Hepatocyte (in vitro differentiated cells): ENCODE measurements around the gene RPL10. TPM values are rescaled to one million over a fixed set of nuclear protein-coding genes. Genes with fewer than 3 reads are reported as not detected.

Experiments
- DNase-seq: peaks from one replicate; pipeline ENCODE4 v3.0.0-alpha.2; 2016; ENCODE audit warnings: low spot score
- H2AFZ ChIP-seq: fragments of 200-600 bp; sonication (generic); 2 replicates; pipeline ENCODE4 v1.6.0; 2016; ENCODE audit warnings: antibody characterized with exemption, mild to moderate bottlenecking
- H3K27ac ChIP-seq: fragments of 200-600 bp; sonication (generic); 2 replicates; pipeline ENCODE4 v1.5.1; 2016; ENCODE audit warnings: mild to moderate bottlenecking
- H3K27me3 ChIP-seq: fragments of 200-600 bp; sonication (generic); 2 replicates; pipeline ENCODE4 v1.6.1; 2016
- H3K36me3 ChIP-seq: fragments of 200-600 bp; sonication (generic); replicated peaks from 2 replicates; pipeline ENCODE4 v1.5.1; 2016; ENCODE audit warnings: low read depth; ENCODE audit not compliant: insufficient read depth
- H3K4me1 ChIP-seq: fragments of 200-600 bp; sonication (generic); 2 replicates; pipeline ENCODE4 v1.5.1; 2016; ENCODE audit warnings: mild to moderate bottlenecking, moderate library complexity; ENCODE audit not compliant: insufficient read depth
- H3K4me2 ChIP-seq: fragments of 200-600 bp; sonication (generic); 2 replicates; pipeline ENCODE4 v1.6.0; 2016
- H3K4me3 ChIP-seq: fragments of 200-600 bp; sonication (generic); 2 replicates; pipeline ENCODE4 v1.5.1; 2016; ENCODE audit warnings: mild to moderate bottlenecking
- H3K79me2 ChIP-seq: fragments of 200-600 bp; sonication (generic); 2 replicates; pipeline ENCODE4 v1.6.0; 2017; ENCODE audit warnings: mild to moderate bottlenecking
- H3K9me2 ChIP-seq: fragments of 200-600 bp; sonication (generic); replicated peaks from 2 replicates; pipeline ENCODE4 v1.6.0; 2017; ENCODE audit warnings: mild to moderate bottlenecking; ENCODE audit not compliant: insufficient read depth
- H3K9me3 ChIP-seq: fragments of 200-600 bp; sonication (generic); 2 replicates; pipeline ENCODE4 v1.5.1; 2016; ENCODE audit warnings: low read depth, mild to moderate bottlenecking
- H4K20me1 ChIP-seq: fragments of 200-600 bp; sonication (generic); 2 replicates; pipeline ENCODE4 v1.6.0; 2016; ENCODE audit warnings: mild to moderate bottlenecking; ENCODE audit not compliant: insufficient read depth, poor library complexity, severe bottlenecking
- CTCF ChIP-seq: fragments of 200-600 bp; sonication (generic); IDR thresholded peaks from 2 replicates; pipeline ENCODE4 v1.5.1; 2016; ENCODE audit warnings: antibody characterized with exemption, mild to moderate bottlenecking; ENCODE audit not compliant: poor library complexity
- EZH2 ChIP-seq: fragments of 200-600 bp; sonication (generic); IDR thresholded peaks from 2 replicates; pipeline ENCODE4 v1.6.1; 2016; ENCODE audit warnings: antibody characterized with exemption, mild to moderate bottlenecking, borderline replicate concordance
- EZH2phosphoT487 ChIP-seq: fragments of 200-600 bp; sonication (generic); IDR thresholded peaks from one replicate; pipeline ENCODE4 v1.6.1; 2018; ENCODE audit warnings: antibody characterized with exemption, mild to moderate bottlenecking, low read depth, moderate library complexity; ENCODE audit not compliant: unreplicated experiment, severe bottlenecking
- WGBS: methylation state at CpG from one replicate; pipeline ENCODE4 v1.1.6; 2016; ENCODE audit warnings: low lambda C conversion rate; ENCODE audit errors: missing lambda C conversion rate; 5-methylcytosine and 5-hydroxymethylcytosine counted together
- polyA plus RNA-seq: library from polyadenylated mRNA; unstranded; fragments of >200 nt; fragmentation: Nextera tagmentation; extraction: Ambion mirVana; gene quantifications from 2 replicates; pipeline ENCODE4 v1.2.1, GENCODE V29; 2016
- total RNA-seq: library from RNA; depleted of rRNA; stranded (reverse); fragments of >200 nt; gene quantifications from 2 replicates; pipeline ENCODE4 v1.2.3, GENCODE V29; 2014

RPL10 gene
- total and polyA plus RNA-seq, 2 experiments from 2014 or later = 1,206 to 4,460 TPM

GRCh38 chrX:154363706-154364439 is 34.3 kb upstream of the RPL10 start:
- H3K27me3 ChIP-seq = no peaks in the 10 kb centered on the region
- peaks cover 26% of the 10 kb centered on the region for H3K79me2 ChIP-seq
- H3K9me3 ChIP-seq = no peaks in the 10 kb centered on the region
- H3K27ac ChIP-seq = no peak overlapping the region
- no peak for DNase-seq
- no peaks in the 10 kb centered on the region for H3K36me3 ChIP-seq
- peaks cover 11% of the 10 kb centered on the region for H4K20me1 ChIP-seq
- TF ChIP-seq CTCF = no peak
- no peak for TF ChIP-seq EZH2
- TF ChIP-seq EZH2phosphoT487 = no peak
- no peak overlapping the region for H3K4me2 ChIP-seq
- WGBS = 87% methylated on average over 20 of the region's 20 CpGs
- H3K4me1 ChIP-seq = peaks cover 6% of the 10 kb centered on the region
- H3K4me3 ChIP-seq = no peak overlapping the region
- H2AFZ ChIP-seq = no peak overlapping the region
- no peaks in the 10 kb centered on the region for H3K9me2 ChIP-seq

- Histone ChIP-seq H3K4me2 (no peak overlapping the region), H3K9me3 (no peaks in the 10 kb centered on the region), H3K79me2 (peaks cover 30% of the 10 kb centered on the region), H3K9me2 (no peaks in the 10 kb centered on the region), H2AFZ (no peak overlapping the region), H4K20me1 (peaks cover 11% of the 10 kb centered on the region), H3K27ac (no peak overlapping the region), H3K36me3 (no peaks in the 10 kb centered on the region), H3K4me1 (peaks cover 8% of the 10 kb centered on the region), H3K27me3 (no peaks in the 10 kb centered on the region), H3K4me3 (no peak overlapping the region)
- no peak for DNase-seq
- 87% methylated on average over 20 of the region's 20 CpGs for WGBS
- TF ChIP-seq CTCF = no peak
- no peak for TF ChIP-seq EZH2phosphoT487
- no peak for TF ChIP-seq EZH2
These were observed 33.1 kb upstream of the RPL10 start for GRCh38 chrX:154365052-154365600.

- Histone ChIP-seq H3K9me2 (no peaks in the 10 kb centered on the region), H3K79me2 (peaks cover 32% of the 10 kb centered on the region), H3K27me3 (no peaks in the 10 kb centered on the region), H3K4me3 (no peak overlapping the region), H3K36me3 (no peaks in the 10 kb centered on the region), H3K27ac (no peak overlapping the region), H3K4me2 (no peak overlapping the region), H4K20me1 (peaks cover 11% of the 10 kb centered on the region), H3K9me3 (no peaks in the 10 kb centered on the region), H2AFZ (no peak overlapping the region), H3K4me1 (peaks cover 8% of the 10 kb centered on the region)
- TF ChIP-seq EZH2 (no peak), CTCF (no peak), EZH2phosphoT487 (no peak)
- WGBS = 92% methylated on average over 29 of the region's 32 CpGs
- no peak for DNase-seq
These were observed 32.0 kb upstream of the RPL10 start for GRCh38 chrX:154365997-154366665.
